Lower leg skin (tissue), 3 donors: ENCODE results near the gene RASA2.

Source experiments
- POLR2A ChIP-seq, 2 donors: fragments of 450-650 bp; IDR thresholded peaks; one replicate each; pipeline ENCODE4 v1.6.1; 2016 to 2017; ENCODE audit warnings: antibody characterized with exemption in 2 of 2, mild to moderate bottlenecking in 1 of 2, moderate library complexity in 1 of 2
- TF ChIP-seq, protein P1 (sequence below), 3 donors: fragments of 450-650 bp; IDR thresholded peaks; one replicate each; pipeline ENCODE4 v1.5.1; 2016; ENCODE audit warnings: antibody characterized with exemption in 3 of 3, mild to moderate bottlenecking in 3 of 3, moderate library complexity in 2 of 3

DNA sequence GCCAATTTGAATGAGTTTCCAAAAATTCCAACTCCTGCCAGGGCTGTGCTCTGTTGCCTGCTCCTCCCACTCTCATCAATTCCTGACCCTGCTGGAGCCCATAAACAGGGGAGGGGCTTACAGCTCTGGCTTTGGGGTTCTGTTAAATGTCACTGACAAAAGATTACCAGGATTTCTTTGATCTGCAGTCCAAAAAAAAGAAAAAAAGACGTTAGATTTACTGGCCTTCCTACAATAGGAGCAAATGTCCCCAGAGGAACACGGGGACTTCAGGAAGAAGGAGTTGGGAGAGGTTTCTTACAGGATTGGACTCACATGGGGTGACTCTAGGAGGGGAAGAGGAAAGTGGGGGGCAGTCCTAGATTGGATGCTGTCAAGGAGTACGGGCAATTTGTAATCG is 167.0 kb downstream of the RASA2 start:
- TF ChIP-seq, protein P1, sequence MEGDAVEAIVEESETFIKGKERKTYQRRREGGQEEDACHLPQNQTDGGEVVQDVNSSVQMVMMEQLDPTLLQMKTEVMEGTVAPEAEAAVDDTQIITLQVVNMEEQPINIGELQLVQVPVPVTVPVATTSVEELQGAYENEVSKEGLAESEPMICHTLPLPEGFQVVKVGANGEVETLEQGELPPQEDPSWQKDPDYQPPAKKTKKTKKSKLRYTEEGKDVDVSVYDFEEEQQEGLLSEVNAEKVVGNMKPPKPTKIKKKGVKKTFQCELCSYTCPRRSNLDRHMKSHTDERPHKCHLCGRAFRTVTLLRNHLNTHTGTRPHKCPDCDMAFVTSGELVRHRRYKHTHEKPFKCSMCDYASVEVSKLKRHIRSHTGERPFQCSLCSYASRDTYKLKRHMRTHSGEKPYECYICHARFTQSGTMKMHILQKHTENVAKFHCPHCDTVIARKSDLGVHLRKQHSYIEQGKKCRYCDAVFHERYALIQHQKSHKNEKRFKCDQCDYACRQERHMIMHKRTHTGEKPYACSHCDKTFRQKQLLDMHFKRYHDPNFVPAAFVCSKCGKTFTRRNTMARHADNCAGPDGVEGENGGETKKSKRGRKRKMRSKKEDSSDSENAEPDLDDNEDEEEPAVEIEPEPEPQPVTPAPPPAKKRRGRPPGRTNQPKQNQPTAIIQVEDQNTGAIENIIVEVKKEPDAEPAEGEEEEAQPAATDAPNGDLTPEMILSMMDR (IDR thresholded peaks at IDR 0.05) = no peak
- TF ChIP-seq POLR2A (IDR thresholded peaks at IDR 0.05) = no peak
